SU-DHL-6 (cell line): ENCODE measurements around the gene C2orf81.

Experiments
- H2AFZ ChIP-seq: fragments of 200-600 bp; sonication (generic); 2 replicates; pipeline ENCODE4 v1.6.1; 2014; ENCODE audit warnings: low read depth, mild to moderate bottlenecking, moderate library complexity, mixed read lengths, antibody characterized with exemption, low read length; ENCODE audit not compliant: severe bottlenecking
- H3F3A ChIP-seq: fragments of 200-600 bp; shearing (Covaris generic); 2 replicates; pipeline ENCODE4 v1.6.0; 2016; ENCODE audit warnings: antibody characterized with exemption, mild to moderate bottlenecking; ENCODE audit not compliant: insufficient read depth
- H3K27ac ChIP-seq: fragments of 200-600 bp; sonication (generic); 2 replicates; pipeline ENCODE4 v1.5.1; 2016; ENCODE audit warnings: low read depth, mild to moderate bottlenecking, low read length, moderate library complexity, mixed read lengths
- H3K27me3 ChIP-seq: fragments of 200-600 bp; sonication (generic), shearing (Covaris generic); 2 replicates; pipeline ENCODE4 v1.6.0; 2014; ENCODE audit warnings: mild to moderate bottlenecking, low read length
- H3K36me3 ChIP-seq: fragments of 200-600 bp; sonication (generic); 2 replicates; pipeline ENCODE4 v1.6.1; 2014; ENCODE audit warnings: mild to moderate bottlenecking, low read length, mixed read lengths
- H3K4me2 ChIP-seq: fragments of 300-600, 200-600 bp; shearing (Covaris generic), sonication (generic); 2 replicates; pipeline ENCODE4 v1.6.0; 2014; ENCODE audit warnings: low read length, low read depth, mild to moderate bottlenecking; ENCODE audit not compliant: poor library complexity, severe bottlenecking
- H3K4me3 ChIP-seq: fragments of 200-600 bp; sonication (generic); 2 replicates; pipeline ENCODE4 v1.5.1; 2014; ENCODE audit warnings: antibody characterized with exemption, low read length, mild to moderate bottlenecking, mixed read lengths; ENCODE audit not compliant: insufficient read depth, poor library complexity, severe bottlenecking
- H3K79me2 ChIP-seq: fragments of 200-600 bp; sonication (generic); 2 replicates; pipeline ENCODE4 v1.6.1; 2014; ENCODE audit warnings: mild to moderate bottlenecking, low read length, moderate library complexity; ENCODE audit not compliant: insufficient read depth
- H3K9ac ChIP-seq: fragments of 200-600 bp; sonication (generic); 2 replicates; pipeline ENCODE4 v1.7.0; 2014; ENCODE audit warnings: mild to moderate bottlenecking, low read length
- H3K9me2 ChIP-seq: fragments of 200-600 bp; sonication (generic); replicated peaks from 2 replicates; pipeline ENCODE4 v1.6.1; 2014; ENCODE audit warnings: low read length; ENCODE audit not compliant: insufficient read depth
- H3K9me3 ChIP-seq: fragments of 200-600 bp; sonication (generic); 2 replicates; pipeline ENCODE4 v1.6.1; 2014; ENCODE audit warnings: low read length, mixed read lengths; ENCODE audit not compliant: insufficient read depth
- H4K20me1 ChIP-seq: fragments of 200-600 bp; sonication (generic); 2 replicates; pipeline ENCODE4 v1.6.1; 2014; ENCODE audit warnings: low read depth, mild to moderate bottlenecking, antibody characterized with exemption, low read length, moderate library complexity, mixed read lengths
- EZH2phosphoT487 ChIP-seq: fragments of 200-600 bp; sonication (generic), shearing (Covaris generic); conservative IDR thresholded peaks from 2 replicates; pipeline ENCODE4 v1.6.1; 2018; ENCODE audit warnings: mild to moderate bottlenecking, antibody characterized with exemption, low read length, moderate library complexity, mixed read lengths
- TF ChIP-seq, protein P1 (sequence below): fragments of 200-600 bp; sonication (generic); IDR thresholded peaks from one replicate; pipeline ENCODE4 v1.5.1; 2017; ENCODE audit warnings: antibody characterized with exemption, mild to moderate bottlenecking, low read length, moderate library complexity; ENCODE audit not compliant: insufficient read depth, poor library complexity, severe bottlenecking

C2orf81 gene

DNA sequence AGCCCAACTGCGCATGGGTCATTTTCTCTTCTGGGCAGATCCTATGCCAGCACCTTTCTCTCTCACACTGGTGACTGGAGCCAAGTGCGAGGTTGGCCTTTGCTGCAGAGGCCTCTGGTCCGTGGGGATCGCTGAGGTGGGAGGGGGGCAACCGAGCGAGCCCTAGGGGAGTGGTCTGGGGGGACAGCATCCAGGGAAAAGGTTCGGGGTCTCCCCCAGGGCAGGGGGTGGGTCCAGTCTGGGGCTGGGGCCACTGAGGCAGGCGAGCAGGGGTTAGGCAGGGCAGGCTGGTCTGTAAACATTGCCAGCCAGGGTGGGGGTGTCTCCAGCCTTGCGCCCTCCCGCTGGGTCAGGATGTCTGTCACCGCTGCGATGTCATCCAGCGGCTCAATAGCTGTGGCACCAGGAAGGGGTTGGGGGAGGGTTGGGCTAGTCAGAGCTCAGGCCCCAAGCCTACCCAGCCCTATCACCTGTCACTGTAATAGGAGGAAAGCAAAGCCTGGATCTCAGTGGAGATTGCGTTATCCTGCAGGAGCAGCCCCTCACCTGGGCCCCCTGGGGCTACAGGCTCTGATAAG is 4.9 kb upstream of the C2orf81 start:
- Histone ChIP-seq H3K36me3 (no peaks in the 10 kb centered on the region), H2AFZ (no peak overlapping the region), H3K79me2 (no peaks in the 10 kb centered on the region), H3F3A (no peaks in the 10 kb centered on the region), H3K27me3 (no peaks in the 10 kb centered on the region), H3K4me2 (no peak overlapping the region), H4K20me1 (no peaks in the 10 kb centered on the region), H3K27ac (no peak overlapping the region), H3K9me2 (no peaks in the 10 kb centered on the region), H3K4me3 (no peak overlapping the region), H3K9ac (no peak overlapping the region), H3K9me3 (no peaks in the 10 kb centered on the region)
- TF ChIP-seq, protein P1, sequence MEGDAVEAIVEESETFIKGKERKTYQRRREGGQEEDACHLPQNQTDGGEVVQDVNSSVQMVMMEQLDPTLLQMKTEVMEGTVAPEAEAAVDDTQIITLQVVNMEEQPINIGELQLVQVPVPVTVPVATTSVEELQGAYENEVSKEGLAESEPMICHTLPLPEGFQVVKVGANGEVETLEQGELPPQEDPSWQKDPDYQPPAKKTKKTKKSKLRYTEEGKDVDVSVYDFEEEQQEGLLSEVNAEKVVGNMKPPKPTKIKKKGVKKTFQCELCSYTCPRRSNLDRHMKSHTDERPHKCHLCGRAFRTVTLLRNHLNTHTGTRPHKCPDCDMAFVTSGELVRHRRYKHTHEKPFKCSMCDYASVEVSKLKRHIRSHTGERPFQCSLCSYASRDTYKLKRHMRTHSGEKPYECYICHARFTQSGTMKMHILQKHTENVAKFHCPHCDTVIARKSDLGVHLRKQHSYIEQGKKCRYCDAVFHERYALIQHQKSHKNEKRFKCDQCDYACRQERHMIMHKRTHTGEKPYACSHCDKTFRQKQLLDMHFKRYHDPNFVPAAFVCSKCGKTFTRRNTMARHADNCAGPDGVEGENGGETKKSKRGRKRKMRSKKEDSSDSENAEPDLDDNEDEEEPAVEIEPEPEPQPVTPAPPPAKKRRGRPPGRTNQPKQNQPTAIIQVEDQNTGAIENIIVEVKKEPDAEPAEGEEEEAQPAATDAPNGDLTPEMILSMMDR, result no peak
- no peak for TF ChIP-seq EZH2phosphoT487

DNA sequence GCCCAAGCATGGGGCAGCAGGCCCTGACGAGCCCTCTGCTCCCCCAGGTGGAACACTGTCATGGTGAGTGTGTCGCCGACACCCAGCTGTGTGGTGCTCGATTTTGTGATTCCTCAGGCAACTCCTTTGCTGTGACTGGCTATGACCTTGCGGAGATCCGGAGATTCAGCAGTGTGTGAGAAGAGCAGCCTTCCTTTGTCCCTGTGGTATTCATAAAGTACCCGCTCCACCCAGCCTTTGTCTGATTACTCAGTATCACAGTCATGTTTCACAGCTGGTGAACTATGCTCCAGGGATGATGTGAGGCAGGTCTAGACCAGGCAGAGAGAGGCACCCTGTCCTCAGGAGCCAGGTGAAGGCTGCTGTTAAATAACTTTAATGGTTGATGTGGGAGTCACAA is 4.1 kb upstream of the C2orf81 start:
- no peak overlapping the region for H3K27ac ChIP-seq
- H3F3A ChIP-seq, result no peaks in the 10 kb centered on the region
- no peak overlapping the region for H3K4me3 ChIP-seq
- H4K20me1 ChIP-seq, result no peaks in the 10 kb centered on the region
- H3K9me3 ChIP-seq, result no peaks in the 10 kb centered on the region
- no peaks in the 10 kb centered on the region for H3K36me3 ChIP-seq
- H3K9ac ChIP-seq, result no peak overlapping the region
- H3K27me3 ChIP-seq, result no peaks in the 10 kb centered on the region
- no peak overlapping the region for H3K4me2 ChIP-seq
- H2AFZ ChIP-seq, result no peak overlapping the region
- H3K79me2 ChIP-seq, result no peaks in the 10 kb centered on the region
- H3K9me2 ChIP-seq, result no peaks in the 10 kb centered on the region
- TF ChIP-seq, protein P1, result no peak
- TF ChIP-seq EZH2phosphoT487, result no peak

DNA sequence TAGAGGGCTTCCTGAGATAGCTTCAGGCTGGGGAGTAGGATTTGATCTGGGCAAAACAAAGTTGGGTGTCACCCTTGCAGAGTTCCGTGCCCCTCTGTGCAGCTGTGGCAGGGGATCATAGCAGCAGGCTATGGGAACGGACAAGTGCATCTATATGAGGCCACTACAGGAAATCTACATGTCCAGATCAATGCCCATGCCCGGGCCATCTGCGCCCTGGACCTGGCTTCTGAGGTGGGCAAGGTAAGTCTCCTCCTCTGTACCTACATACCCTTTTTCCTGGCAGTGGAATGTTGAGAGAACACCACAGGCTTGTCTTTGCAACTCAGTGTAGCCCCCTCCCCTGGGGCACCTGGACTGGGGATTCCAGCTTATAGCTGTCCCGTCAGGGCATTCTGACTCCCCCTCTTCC is 3.6 kb upstream of the C2orf81 start:
- TF ChIP-seq, protein P1, result no peak
- TF ChIP-seq EZH2phosphoT487, result no peak
- H3K9me2 ChIP-seq, result no peaks in the 10 kb centered on the region
- no peak overlapping the region for H3K4me3 ChIP-seq
- H3K27ac ChIP-seq, result no peak overlapping the region
- no peak overlapping the region for H2AFZ ChIP-seq
- no peaks in the 10 kb centered on the region for H3K36me3 ChIP-seq
- no peaks in the 10 kb centered on the region for H4K20me1 ChIP-seq
- H3K9me3 ChIP-seq, result no peaks in the 10 kb centered on the region
- no peaks in the 10 kb centered on the region for H3K27me3 ChIP-seq
- no peaks in the 10 kb centered on the region for H3F3A ChIP-seq
- H3K9ac ChIP-seq, result no peak overlapping the region
- H3K79me2 ChIP-seq, result no peaks in the 10 kb centered on the region
- no peak overlapping the region for H3K4me2 ChIP-seq
